Endothelial cell of umbilical vein (primary cell): ENCODE data around the gene NIPBL. TPM values are rescaled to one million over a fixed set of nuclear protein-coding genes. Genes with fewer than 3 reads are reported as not detected.
"Not testable (repeated sequence)": the region's sequence is repeated elsewhere in the genome, so short reads cannot be mapped to it uniquely, and the experiment has no call there.

Experiments
- BruUV-seq: library from RNA; stranded (reverse); fragments of 400-500 nt; replicated peaks from 2 replicates; lab custom pipeline; 2021; lab: Mats Ljungman, UMichigan
- CTCF ChIA-PET: fragments of 300-600, 350-600 bp; sonication (Branson Sonifier 250); formaldehyde crosslinking; loops from one replicate; lab custom pipeline; 2021; ENCODE audit warnings: antibody characterized with exemption, inconsistent platforms; lab: Charles Lee
- POLR2A ChIA-PET: fragments of 300-600, 350-600 bp; sonication (Branson Sonifier 250); formaldehyde crosslinking; loops from one replicate; lab custom pipeline; 2021; ENCODE audit warnings: antibody characterized with exemption, inconsistent platforms; lab: Charles Lee
- DNase-seq: peaks from one replicate; pipeline ENCODE4 v3.0.0-alpha.2; 2011; ENCODE audit warnings: low read depth, low spot score
- FAIRE-seq: peaks from 2 replicates; lab custom pipeline; 2011; peaks lifted over from hg19 to GRCh38; lab: Jason Lieb, UNC
- H2AFZ ChIP-seq: 2 replicates; pipeline ENCODE4 v1.6.0; 2012; ENCODE audit warnings: low read depth, low read length, control low read depth, inconsistent platforms
- H3K27ac ChIP-seq: 2 replicates; pipeline ENCODE4 v1.5.1; 2011; ENCODE audit warnings: low read depth, mild to moderate bottlenecking, control low read depth, low read length, moderate library complexity; ENCODE audit not compliant: insufficient read depth
- H3K27me3 ChIP-seq, 2 experiments: 2 replicates each; pipeline versions ENCODE4 v1.6.0 to v1.6.1; 2011; ENCODE audit warnings: low read length in 2 of 2, mixed read lengths in 1 of 2; ENCODE audit not compliant: control insufficient read depth in 2 of 2, insufficient read depth in 2 of 2
- H3K36me3 ChIP-seq, 2 experiments: 2 replicates in 1 of 2; 3 replicates in 1 of 2; pipeline ENCODE4 v1.5.1; 2011; ENCODE audit warnings: low read length in 2 of 2, mild to moderate bottlenecking in 1 of 2, moderate library complexity in 1 of 2; ENCODE audit not compliant: control insufficient read depth in 2 of 2, insufficient read depth in 2 of 2; ENCODE audit errors: extremely low read depth in 1 of 2
- H3K4me1 ChIP-seq: 3 replicates; pipeline ENCODE4 v1.5.1; 2011; ENCODE audit warnings: mild to moderate bottlenecking, low read length; ENCODE audit not compliant: control insufficient read depth, insufficient read depth; ENCODE audit errors: extremely low read depth
- H3K4me2 ChIP-seq: 2 replicates; pipeline ENCODE4 v1.6.1; 2011; ENCODE audit warnings: low read length, control low read depth, mixed read lengths; ENCODE audit not compliant: insufficient read depth
- H3K4me3 ChIP-seq, 3 experiments: fragments of 200-600 bp in 1 of 3; sonication (generic), shearing (Covaris generic) in 1 of 3; replicated peaks in 1 of 3; 2 replicates each; pipeline ENCODE4 v1.5.1; 2011 to 2016; ENCODE audit warnings: control low read depth in 3 of 3, low read length in 3 of 3, mild to moderate bottlenecking in 2 of 3, inconsistent platforms in 1 of 3, low read depth in 1 of 3, moderate library complexity in 1 of 3; ENCODE audit not compliant: insufficient read depth in 1 of 3
- H3K79me2 ChIP-seq: 2 replicates; pipeline ENCODE4 v1.6.0; 2012; ENCODE audit warnings: low read length, inconsistent platforms; ENCODE audit not compliant: control insufficient read depth, insufficient read depth
- H3K9ac ChIP-seq: replicated peaks from 2 replicates; pipeline ENCODE3; 2011; ENCODE audit warnings: low read length, control low read depth; ENCODE audit not compliant: insufficient read depth; ENCODE audit errors: extremely low read depth
- H3K9me1 ChIP-seq: replicated peaks from 3 replicates; pipeline ENCODE4 v1.6.0; 2011; ENCODE audit warnings: mild to moderate bottlenecking, low read length; ENCODE audit not compliant: control insufficient read depth, insufficient read depth; ENCODE audit errors: extremely low read depth
- H3K9me3 ChIP-seq: replicated peaks from 2 replicates; pipeline ENCODE4 v1.5.1; 2012; ENCODE audit warnings: low read length, inconsistent platforms; ENCODE audit not compliant: control insufficient read depth, insufficient read depth
- H4K20me1 ChIP-seq: replicated peaks from 2 replicates; pipeline ENCODE3; 2011; ENCODE audit warnings: mild to moderate bottlenecking, low read length; ENCODE audit not compliant: control insufficient read depth, insufficient read depth; ENCODE audit errors: extremely low read depth
- EZH2 ChIP-seq: IDR thresholded peaks from 2 replicates; pipeline ENCODE4 v1.6.1; 2012; ENCODE audit warnings: borderline replicate concordance, low read depth, mild to moderate bottlenecking, moderate library complexity, low read length, inconsistent platforms; ENCODE audit not compliant: severe bottlenecking
- GATA2 ChIP-seq: IDR thresholded peaks from 2 replicates; pipeline ENCODE4 v1.7.0; 2011; ENCODE audit warnings: low read depth, mild to moderate bottlenecking, moderate library complexity, mixed read lengths, low read length; ENCODE audit not compliant: insufficient read length, insufficient read depth
- POLR2AphosphoS5 ChIP-seq: IDR thresholded peaks from 2 replicates; pipeline ENCODE4 v1.6.1; 2012; ENCODE audit warnings: low read depth, mild to moderate bottlenecking, control low read depth, low read length, moderate library complexity; ENCODE audit not compliant: insufficient read depth
- dilution Hi-C: fragments of 300-500 bp; cut with MboI; formaldehyde crosslinking; loops from one replicate; pipeline ENCODE4 v1.15.0; 2019; ENCODE audit warnings: low sequenced_read_pairs; ENCODE audit not compliant: extremely low pct_ligation_motif_present
- intact Hi-C: fragments of 100-400 bp; cut with micrococcal nuclease; formaldehyde crosslinking; loops from one replicate; pipeline ENCODE4 v1.10.0; 2022
- polyA plus RNA-seq, 4 experiments: library from polyadenylated mRNA; depleted of rRNA in 3 of 4; stranded (reverse) in 3 of 4; unstranded in 1 of 4; fragments of >200 nt; gene quantifications; 2 replicates each; pipeline versions ENCODE4 v1.2.1 to v1.2.3, GENCODE V29; 2011 to 2012; ENCODE audit warnings: missing spikeins in 1 of 4
- total RNA-seq: library from RNA; stranded (reverse); gene quantifications from 2 replicates; pipeline ENCODE4 v1.2.3, GENCODE V29; 2021

NIPBL gene
- total and polyA plus RNA-seq, 2 donors (not counting 3 experiments of a cell fraction or from before 2014, with no cell fraction given), result 15.5 to 50.7 TPM

- FAIRE-seq, CTCF ChIA-PET: not testable (repeated sequence)
These were observed 136.6 kb downstream of the NIPBL start for GRCh38 chr5:37013181-37013580.

GRCh38 chr5:37014321-37014720 lies 137.8 kb downstream of the NIPBL start:
- Histone ChIP-seq H3K27me3 (no peaks in the 10 kb centered on the region), H3K9ac (no peak overlapping the region), H2AFZ (no peak overlapping the region), H3K4me1 (no peaks in the 10 kb centered on the region), H3K9me1 (no peaks in the 10 kb centered on the region), H3K27ac (no peak overlapping the region), H3K4me3 (no peak overlapping the region), H3K9me3 (no peaks in the 10 kb centered on the region), H4K20me1 (no peaks in the 10 kb centered on the region), H3K4me2 (no peak overlapping the region), H3K36me3 (peaks cover 0 to 2% of the 10 kb centered on the region in 2 experiments), H3K79me2 (no peaks in the 10 kb centered on the region)
- CTCF ChIA-PET, result no interaction called here
- FAIRE-seq (no peak), DNase-seq (no peak)
- TF ChIP-seq GATA2 (no peak), POLR2AphosphoS5 (no peak), EZH2 (no peak)
- POLR2A ChIA-PET, result no interaction called here
- intact Hi-C loops, result no loop called here
- BruUV-seq, result no TSS peak
- dilution Hi-C loops, result no loop called here

More at GRCh38 chr5:37013181-37013580, 136.6 kb downstream of the NIPBL start:
- H3K9me3 ChIP-seq, H3K27ac ChIP-seq, H3K27me3 ChIP-seq, H3K9me1 ChIP-seq, H3K4me2 ChIP-seq, H3K79me2 ChIP-seq, DNase-seq, H4K20me1 ChIP-seq, H3K4me3 ChIP-seq, H3K9ac ChIP-seq, BruUV-seq, POLR2A ChIA-PET, H3K36me3 ChIP-seq, H3K4me1 ChIP-seq, dilution Hi-C loops, intact Hi-C loops, H2AFZ ChIP-seq: not testable (repeated sequence)
